Left ventricle myocardium superior (tissue), 1 donor: ENCODE results near the gene MAP4K1. TPM values are rescaled to one million over a fixed set of nuclear protein-coding genes. Genes with fewer than 3 reads are reported as not detected.
"Not testable (repeated sequence)": the region's sequence is repeated elsewhere in the genome, so short reads cannot be mapped to it uniquely, and the experiment has no call there.

Experiments
- ATAC-seq: fragments of 200-7000 bp; cut with Tn5 transposase; one replicate; pipeline ENCODE4 v1.9.1; 2020; ENCODE audit warnings: mild to moderate bottlenecking, moderate library complexity
- DNase-seq: peaks from one replicate; pipeline ENCODE4 v3.0.0-alpha.2; 2020
- intact Hi-C: fragments of 100-400 bp; cut with micrococcal nuclease; formaldehyde crosslinking; loops from one replicate; pipeline ENCODE4 v1.11.0; 2022
- total RNA-seq: library from RNA; stranded (reverse); fragmentation: NEBNext Ultra II Directional; extraction: Animal tissue kit (Norgen Biotek cat#: 25700); gene quantifications from one replicate; pipeline ENCODE4 v1.2.1, GENCODE V29; 2021
- donor health status: DM: no; HTN: yes; CAD: no; lungs with severe emphysema.

The MAP4K1 gene
- total RNA-seq, 1 donor from 2014 or later: 1.8 TPM

DNA sequence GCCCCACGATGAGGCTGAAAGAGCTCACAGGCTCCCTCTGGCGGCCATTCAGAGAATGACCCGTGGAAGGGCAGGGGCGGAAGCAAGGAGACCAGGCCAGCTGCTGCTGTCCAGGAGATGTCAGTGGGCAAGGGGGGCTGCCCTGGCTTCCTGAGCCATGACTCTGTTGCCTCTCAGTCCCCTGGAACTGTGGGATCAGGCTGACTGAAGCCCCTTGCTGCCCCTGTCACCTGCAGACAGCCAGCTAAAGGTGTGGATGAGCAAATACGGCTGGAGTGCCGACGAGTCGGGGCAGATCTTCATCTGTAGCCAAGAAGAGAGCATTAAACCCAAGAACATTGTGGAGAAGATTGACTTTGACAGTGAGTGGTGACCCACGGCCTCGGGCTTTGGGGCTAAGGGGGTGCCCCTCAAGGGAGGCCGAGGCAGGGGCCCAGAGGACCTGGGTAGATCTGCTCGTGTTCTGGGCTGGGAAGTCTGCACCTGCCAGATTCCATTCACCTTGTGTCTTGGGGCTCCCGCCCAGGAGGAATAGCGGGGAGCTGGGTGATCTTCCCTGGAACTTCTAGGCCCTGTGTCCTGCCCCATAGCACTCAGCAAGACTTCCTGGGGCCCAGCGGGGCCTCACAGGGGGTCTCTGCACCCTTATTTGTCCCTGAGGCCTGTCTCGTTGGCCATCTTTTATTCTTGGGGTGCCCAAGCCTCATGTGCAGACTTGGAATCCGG is 17.2 kb upstream of the MAP4K1 start:
- ATAC-seq (peak; percentile 57), DNase-seq (peak; percentile 85)
- intact Hi-C loops: no loop called here

DNA sequence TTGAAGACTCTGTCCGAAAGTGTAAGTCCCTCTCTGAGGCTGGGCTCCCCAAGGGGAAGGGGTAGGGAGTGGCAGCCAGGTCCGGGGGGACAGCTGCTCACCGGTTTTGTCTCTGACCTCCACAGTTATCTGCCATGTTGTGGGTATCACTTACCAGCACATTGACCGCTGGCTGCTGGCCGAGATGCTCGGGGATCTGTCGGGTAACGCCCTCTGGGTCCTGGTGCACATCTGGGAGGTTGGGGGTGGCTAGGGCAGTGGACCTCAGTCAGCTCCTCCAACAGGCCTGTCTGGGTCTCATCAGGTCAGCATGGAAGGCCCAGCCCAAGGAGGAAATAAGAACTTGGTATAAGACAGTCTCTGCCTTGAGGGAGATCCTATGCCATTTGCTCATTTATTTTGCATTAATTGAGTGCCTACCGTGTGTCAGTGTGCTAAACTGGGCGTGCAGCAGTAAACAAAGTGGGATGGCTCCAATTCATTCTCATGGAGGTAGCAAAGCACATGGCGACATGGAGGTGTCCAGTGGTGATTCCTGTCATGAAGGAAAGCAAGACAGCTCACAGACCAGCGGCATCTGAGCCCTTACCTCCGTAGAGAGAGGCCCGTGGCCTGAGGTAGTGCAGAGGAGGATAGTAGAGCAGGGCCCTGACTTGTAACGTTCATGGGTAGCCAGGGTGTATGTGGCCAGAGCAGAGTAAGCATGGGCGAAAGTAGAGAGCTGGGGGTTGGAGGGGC is 14.9 kb upstream of the MAP4K1 start:
- ATAC-seq: no peak
- no peak for DNase-seq
- intact Hi-C loops: no loop called here

DNA sequence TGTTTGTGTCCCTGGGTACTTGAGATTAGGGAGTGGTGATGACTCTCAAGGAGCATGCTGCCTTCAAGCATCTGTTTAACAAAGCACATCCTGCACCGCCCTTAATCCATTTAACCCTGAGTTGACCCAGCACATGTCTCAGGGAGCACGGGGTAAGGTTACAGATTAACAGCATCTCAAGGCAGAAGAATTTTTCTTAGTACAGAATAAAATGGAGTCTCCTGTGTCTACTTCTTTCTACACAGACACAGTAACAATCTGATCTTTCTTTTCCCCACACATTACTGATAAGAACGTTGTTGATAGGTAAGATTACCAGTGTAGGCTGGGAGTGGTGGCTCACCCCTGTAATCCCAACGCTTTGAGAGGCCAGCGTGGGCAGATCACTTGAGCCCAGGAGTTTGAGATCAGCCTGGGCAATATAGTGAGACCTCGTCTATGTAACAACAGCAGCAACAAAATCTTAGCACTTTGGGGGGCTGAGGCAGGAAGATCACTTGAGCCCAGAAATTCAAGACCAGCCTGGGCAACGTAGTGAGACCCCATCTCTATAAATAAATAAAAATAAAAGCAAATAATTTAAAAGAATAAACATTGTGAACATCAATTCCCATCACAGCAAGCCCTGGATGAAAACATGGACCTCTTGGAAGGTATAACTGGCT is 14.2 kb upstream of the MAP4K1 start:
- intact Hi-C loops, ATAC-seq, DNase-seq: not testable (repeated sequence)

DNA sequence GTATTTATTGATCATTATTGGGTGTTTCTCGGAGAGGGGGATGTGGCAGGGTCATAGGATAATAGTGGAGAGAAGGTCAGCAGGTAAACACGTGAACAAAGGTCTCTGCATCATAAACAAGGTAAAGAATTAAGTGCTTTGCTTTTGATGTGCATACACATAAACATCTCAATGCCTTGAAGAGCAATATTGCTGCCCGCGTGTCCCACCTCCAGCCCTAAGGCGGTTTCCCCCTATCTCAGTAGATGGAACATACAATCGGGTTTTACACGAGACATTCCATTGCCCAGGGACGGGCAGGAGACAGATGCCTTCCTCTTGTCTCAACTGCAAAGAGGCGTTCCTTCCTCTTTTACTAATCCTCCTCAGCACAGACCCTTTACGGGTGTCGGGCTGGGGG is 13.5 kb upstream of the MAP4K1 start:
- intact Hi-C loops, ATAC-seq, DNase-seq: not testable (repeated sequence)

DNA sequence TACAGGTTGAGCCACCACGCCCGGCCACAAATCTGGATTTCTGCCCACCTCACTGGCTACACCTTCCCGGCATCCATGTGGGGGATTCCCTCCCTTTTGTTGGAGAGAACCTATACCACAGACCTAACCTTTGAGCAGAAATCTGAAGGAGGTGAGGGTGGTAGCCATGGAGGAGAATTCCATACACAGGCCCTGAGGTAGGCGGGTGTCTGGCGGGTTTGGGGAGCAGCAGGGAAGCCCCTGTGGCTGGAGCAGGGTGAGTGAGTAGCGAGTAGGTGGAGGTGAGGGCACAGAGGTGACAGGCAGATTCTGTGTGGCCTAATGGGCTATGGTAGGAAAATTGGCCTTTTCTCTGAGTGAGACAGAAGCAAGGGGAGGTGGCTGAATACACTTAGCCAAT is 11.8 kb upstream of the MAP4K1 start:
- DNase-seq (no peak), ATAC-seq (no peak)
- intact Hi-C loops: no loop called here

DNA sequence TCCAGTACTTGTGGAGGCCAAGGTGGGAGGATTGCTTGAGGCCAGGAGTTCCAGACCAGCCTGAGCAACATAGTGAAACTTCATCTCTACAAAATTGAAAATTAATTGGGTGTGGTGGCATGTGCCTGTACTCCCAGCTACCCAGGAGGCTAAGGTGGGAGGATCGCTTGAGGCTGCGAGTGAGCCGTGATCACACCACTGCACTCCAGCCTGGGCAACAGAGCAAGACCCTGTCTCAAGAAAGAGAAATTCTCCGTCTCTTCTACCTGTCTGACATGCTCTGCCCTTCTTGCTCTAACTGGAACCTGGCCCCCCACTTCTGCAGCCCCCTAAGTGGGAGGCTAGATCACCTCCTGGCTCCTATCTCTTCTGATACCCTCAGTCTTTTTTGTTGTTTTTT is 8.6 kb upstream of the MAP4K1 start:
- intact Hi-C loops: no loop called here
- ATAC-seq (no peak), DNase-seq (no peak)

DNA sequence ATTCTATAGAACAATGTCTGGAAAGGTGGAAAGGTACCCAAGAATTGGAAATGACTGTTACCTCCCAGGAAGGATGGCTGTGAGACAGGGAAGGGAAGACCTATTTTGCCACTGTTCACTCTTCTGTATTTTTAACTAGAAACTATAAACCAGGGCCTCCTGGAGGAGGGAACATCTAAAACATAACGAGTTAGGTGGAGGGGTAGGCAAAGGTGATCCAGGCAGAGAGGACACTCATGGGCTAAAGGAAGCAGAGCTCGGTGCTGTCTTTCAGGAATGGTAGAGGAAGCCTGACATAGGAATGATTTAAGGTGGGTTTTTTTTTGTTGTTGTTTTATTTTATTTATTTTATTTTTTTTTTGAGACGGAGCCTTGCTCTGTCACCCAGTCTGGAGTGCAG is 7.1 kb upstream of the MAP4K1 start:
- ATAC-seq (no peak), DNase-seq (no peak)
- intact Hi-C loops: no loop called here

DNA sequence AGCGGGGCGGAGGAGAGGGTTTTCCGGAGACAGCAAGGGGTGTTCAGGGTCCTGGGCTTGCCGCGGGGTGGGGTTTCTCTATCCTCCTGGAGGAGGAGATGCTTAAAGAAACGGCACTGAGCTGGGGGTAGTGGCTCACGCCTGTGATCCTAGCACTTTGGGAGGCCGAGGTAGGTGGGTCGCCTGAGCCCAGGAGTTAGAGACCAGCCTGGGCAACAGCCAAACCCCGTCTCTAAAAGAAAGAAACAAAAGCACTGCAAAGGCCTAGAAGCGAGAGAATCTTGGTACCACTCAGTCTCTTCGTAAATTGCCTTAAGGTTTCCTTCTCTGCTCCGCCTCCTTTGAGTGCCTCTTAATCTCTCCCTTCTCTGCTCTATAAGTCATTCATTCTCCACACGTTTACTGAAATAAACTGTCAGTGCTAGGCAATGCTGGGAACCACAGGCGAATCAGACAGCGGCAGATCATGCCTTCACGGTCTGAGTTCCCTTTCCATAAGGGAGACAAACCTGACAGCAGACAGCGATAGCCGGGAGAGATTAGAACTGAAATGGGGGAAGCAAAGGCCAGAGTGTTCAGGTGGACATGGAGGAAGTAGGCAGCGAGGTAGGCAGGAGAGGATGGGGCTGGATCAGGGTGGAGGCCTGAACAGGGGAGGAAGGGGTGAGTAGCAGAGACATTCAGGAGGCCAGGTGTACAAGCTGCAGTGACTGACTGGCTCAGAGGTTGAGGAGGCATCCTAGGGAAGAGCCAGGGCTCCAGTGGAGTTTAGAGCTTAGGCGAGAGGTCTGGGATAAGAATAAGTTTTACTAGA is 1.8 kb upstream of the MAP4K1 start:
- DNase-seq (no peak), ATAC-seq (no peak)
- intact Hi-C loops: no loop called here

DNA sequence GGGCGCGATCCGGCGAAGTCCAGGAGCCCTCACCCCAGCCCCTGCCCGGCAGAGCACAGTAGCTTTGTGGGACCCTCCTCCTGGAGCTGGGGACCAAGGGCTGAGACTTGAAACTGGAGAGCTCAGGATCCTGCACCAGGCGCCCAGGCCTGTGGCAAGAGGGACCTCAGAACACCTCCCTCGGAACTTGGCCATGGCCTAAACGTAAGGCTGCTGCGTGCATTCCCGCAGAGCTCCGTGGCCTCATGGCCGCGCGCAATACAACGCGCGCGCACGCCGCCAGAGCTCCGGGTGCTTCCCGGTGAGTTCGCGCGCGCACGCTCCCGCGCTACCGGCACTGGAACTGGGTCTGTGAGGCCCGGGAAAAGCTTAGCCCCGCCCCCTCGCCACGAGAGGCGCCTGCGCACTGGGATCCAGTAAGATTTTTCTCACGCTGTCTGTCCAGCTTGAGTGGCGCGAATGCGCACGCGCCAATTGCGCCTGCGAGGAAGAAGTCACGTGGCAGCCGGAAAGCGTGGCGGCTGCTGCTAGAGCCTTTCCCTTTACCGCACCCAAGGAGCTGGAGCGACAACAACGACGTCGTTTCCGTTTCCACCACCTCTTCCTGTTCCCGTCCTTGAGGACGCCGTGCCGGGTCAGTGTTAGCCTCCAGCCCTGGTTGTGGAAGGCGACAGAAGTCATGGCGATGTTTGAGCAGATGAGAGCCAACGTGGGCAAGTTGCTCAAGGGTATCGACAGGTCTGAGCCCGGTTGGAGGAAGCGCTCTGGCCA is 1.0 kb upstream of the MAP4K1 start, which contains the start of gene EIF3K:
TSS of gene EIF3K (plus strand) at position 599 of the 771 bp plus-strand sequence. CDS start at position 680, 81 bp downstream.
- ATAC-seq: peak; percentile 96

DNA sequence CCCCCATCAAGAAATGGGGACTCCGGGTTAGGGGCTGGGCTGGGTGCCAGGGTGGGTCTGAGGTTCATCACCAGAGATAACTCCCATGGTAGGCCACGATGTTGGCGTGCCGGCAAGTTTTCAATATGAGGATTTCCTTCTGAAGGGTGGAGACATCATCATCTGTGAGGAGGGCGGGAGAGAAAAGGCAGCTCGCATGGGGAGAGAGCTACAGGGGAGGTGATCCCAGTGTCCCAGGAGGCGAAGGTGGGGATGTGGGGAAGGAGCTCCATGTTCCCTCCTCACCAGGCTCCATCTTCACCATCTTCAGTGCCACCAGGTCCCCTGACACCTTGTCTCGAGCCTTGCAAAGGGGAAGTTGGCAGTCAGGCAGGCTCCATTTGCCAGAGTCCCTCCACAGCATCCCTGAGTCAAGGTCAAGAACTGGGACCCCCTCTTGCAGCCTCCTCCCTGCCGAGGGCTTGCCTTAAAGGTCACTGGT is 430 bp downstream of the MAP4K1 start:
- DNase-seq (no peak), ATAC-seq (no peak)
- intact Hi-C loops: no loop called here

More for the DNA sequence above, 1.0 kb upstream of the MAP4K1 start, which contains the start of gene EIF3K:
- intact Hi-C loops: no loop called here
- peak; percentile 100 for DNase-seq

DNA sequence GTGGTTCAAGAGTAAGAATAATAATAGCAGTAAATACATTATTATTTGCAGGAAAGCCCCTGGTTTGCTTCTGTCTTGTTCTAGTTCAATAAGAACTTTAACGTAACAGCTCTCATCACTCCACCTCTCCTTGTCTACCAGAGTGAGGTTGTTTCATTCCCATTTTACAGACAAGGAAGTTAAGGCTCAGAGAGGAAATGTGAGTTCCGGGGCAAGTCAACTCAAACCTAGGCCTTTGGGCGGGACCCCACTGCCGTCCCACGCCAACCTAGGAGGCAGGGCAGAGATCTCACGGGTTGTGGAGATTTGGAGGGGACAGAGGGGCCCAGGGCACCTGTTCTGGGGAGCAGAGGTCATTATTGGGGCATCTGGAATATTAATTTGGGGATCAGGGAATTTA is 1.5 kb downstream of the MAP4K1 start:
- ATAC-seq: no peak
- DNase-seq: no peak
- intact Hi-C loops: no loop called here

DNA sequence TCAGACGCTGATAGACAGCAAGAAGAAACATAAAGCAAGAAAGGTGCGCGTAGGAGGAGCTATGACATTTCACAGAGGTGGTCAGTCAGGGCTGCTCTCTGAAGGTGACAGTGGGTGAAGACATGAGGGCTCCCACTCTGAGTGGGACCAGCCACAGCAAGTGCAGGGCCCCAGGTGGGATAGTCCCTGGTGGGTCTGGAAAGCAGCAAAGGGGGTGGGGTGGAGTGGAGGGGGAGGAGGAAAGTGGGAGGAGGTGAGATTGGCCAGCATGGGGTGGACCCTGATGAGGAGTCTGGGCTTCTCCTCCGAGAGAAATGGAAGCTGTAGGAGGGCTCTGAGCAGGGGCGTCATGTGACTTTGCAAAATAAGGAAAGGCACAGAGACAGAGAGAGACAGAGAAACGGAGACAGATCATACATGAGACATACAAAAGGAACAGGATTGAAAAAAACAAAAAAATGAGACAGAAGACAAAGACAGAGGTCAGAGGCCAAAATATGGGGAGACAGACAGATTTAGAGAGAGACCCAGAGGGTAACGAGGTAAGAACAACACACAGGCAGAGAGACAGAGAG is 2.7 kb downstream of the MAP4K1 start:
- ATAC-seq (no peak), DNase-seq (no peak)
- intact Hi-C loops: no loop called here

DNA sequence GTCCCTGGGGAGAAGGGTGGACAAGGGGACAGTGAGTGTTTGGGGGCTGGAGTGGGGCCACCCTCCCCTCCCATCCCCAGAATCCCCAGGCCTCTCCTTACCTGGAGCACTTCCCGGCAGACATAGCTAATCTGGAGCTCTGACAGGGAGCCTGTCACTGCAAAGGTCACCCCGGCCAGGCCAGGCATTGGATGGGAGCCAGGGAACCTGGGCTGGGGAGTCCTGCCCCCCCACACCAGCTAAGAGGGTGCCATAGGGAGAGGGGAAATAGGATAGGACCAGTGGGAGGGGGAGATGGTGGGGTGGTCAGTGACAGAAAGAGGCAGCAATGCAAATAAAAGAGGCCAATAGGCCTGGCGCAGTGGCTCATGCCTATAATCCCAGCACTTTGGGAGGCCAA is 3.5 kb downstream of the MAP4K1 start:
- ATAC-seq: no peak
- intact Hi-C loops: no loop called here
- no peak for DNase-seq

DNA sequence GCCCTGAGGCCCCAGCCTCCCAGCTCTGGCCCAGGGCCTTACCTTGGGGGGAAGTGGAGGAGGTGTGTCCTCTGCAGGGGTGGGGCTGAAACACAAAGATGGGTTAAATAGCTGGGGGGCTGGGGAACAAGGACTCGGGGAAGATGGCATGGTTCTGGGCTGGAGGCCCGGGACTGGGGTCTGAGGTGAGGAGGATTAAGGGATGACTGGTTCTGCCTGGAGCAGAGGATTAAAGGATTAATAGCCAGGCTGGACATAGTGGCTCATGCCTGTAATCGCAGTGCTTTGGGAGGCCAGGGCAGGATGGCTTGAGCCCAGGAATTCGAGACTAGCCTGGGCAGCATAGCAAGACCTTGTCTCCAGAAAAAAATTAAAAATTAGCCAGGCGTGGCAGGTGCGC is 11.6 kb downstream of the MAP4K1 start:
- intact Hi-C loops: no loop called here
- ATAC-seq (no peak), DNase-seq (no peak)

DNA sequence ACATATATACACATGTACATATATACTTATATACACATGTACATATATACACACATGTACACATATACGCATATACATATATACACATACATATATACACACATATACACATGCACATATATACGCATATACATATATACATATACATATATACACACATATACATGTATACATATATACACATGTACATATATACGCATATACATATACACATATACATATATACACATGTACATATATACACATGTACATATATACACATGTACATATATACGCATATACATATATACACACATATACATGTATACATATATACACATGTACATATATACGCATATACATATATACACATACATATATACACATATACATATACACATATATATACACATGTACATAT is 14.9 kb downstream of the MAP4K1 start:
- DNase-seq, ATAC-seq, intact Hi-C loops: not testable (repeated sequence)

DNA sequence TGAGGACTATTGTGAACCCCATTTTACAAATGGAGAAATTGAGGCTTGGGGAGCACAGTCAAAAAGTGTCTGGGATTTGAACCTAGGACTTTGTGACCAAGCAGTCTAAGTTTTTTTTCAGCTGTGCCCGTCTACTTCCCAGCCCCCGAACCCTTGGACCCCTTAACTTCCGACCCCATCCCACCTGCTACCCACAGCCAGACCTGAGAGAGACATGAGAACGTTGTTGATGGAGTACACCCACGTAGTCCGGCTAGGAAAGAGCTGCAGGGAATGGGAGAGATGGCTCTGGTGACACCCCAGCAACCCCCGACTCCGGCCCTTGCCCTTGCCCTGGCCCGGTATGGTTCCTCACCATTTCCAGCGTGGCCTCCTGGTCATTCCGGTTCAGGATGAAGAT is 18.0 kb downstream of the MAP4K1 start:
- intact Hi-C loops: no loop called here
- ATAC-seq: no peak
- DNase-seq: no peak

DNA sequence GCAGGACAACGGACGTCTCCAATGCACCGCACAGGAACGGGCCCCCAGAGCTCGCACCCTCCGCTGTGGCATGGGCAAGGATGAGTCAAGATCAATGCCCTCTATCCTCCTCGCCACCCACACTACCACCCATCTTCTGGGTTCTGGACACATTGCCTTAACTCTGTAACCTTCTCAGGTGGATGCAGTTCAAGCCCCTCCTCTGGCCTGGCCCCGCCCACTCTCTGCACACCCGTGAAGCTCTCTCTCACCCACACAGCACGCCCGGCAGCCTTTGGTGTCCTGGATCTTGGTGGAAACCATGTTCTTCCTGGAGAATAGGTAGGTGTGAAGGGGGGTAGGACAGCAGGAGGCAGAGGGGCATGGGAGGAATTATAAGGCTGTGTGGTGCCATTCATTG is 20.7 kb downstream of the MAP4K1 start:
- intact Hi-C loops: no loop called here
- DNase-seq (no peak), ATAC-seq (no peak)
